ENCODE results near the gene RTF1. TPM values are rescaled to one million over a fixed set of nuclear protein-coding genes. Genes with fewer than 3 reads are reported as not detected.

The RTF1 gene
- total RNA-seq, 1 experiment from 2014 or later, result 49.5 TPM

- Histone ChIP-seq H3K9ac (ENCODE audit: extremely low read depth, insufficient read length, low read length) (no peak overlapping the region), H3K23me2 (ENCODE audit: insufficient read length, low read depth, low read length, poor library complexity, severe bottlenecking) (peaks cover under 1% of the 10 kb centered on the region), H3K27ac (ENCODE audit: insufficient read length, low read depth, low read length) (no peak overlapping the region), H3K79me1 (ENCODE audit: insufficient read depth, low read depth, low read length, poor library complexity, severe bottlenecking) (no peaks in the 10 kb centered on the region), H4K20me1 (ENCODE audit: control insufficient read depth, insufficient read depth, insufficient read length) (no peaks in the 10 kb centered on the region), H2AFZ (ENCODE audit: low read length) (no peak overlapping the region), H3K18ac (ENCODE audit: insufficient read length, low read depth, low read length) (no peak overlapping the region), H3K79me2 (ENCODE audit: insufficient read depth, low read length) (no peaks in the 10 kb centered on the region), H3K27me3 (ENCODE audit: insufficient read depth, low read length) (peaks cover 52% of the 10 kb centered on the region), H4K5ac (ENCODE audit: insufficient read length, low read depth, low read length) (no peak overlapping the region), H3K4ac (ENCODE audit: low read depth, low read length) (no peak overlapping the region), H2BK5ac (ENCODE audit: insufficient read length, low read length) (no peak overlapping the region), H3T11ph (ENCODE audit: low read length) (no peak overlapping the region), H3K56ac (ENCODE audit: insufficient read length, low read depth, low read length) (no peak overlapping the region), H4K8ac (replicated peaks; ENCODE audit: insufficient read length, low read depth, low read length) (no peak overlapping the region), H3K4me2 (ENCODE audit: insufficient read depth, insufficient read length, low read length) (no peak overlapping the region), H2BK15ac (ENCODE audit: low read depth, low read length) (no peak overlapping the region), H3K23ac (ENCODE audit: insufficient read length, low read depth, low read length) (no peak overlapping the region), H2AK5ac (ENCODE audit: insufficient read length, low read length) (no peak overlapping the region), H2BK20ac (ENCODE audit: low read depth, low read length, poor library complexity, severe bottlenecking) (no peak overlapping the region), H2BK120ac (ENCODE audit: low read depth, low read length, poor library complexity, severe bottlenecking) (no peak overlapping the region), H2BK12ac (ENCODE audit: insufficient read length, low read depth, low read length) (no peak overlapping the region), H3K4me1 (ENCODE audit: insufficient read depth, low read length) (no peaks in the 10 kb centered on the region), H4K91ac (ENCODE audit: insufficient read length, low read depth, low read length) (no peak overlapping the region), H3K14ac (ENCODE audit: insufficient read depth, low read length) (no peak overlapping the region; the same call in 1 of the 2 replicates), H3K9me3 (ENCODE audit: control insufficient read depth, low read depth, low read length) (no peaks in the 10 kb centered on the region)
- Mint-ChIP-seq H3K9me3 (no peaks in the 10 kb centered on the region; a peak in 2 of 5 replicates), H3K4me1 (peaks cover 12 to 21% of the 10 kb centered on the region in 2 experiments), H3K27ac (no peak overlapping the region), H3K4me3 (no peak overlapping the region), H3K36me3 (ENCODE audit: insufficient read depth in 1 of 3, low read depth in 3 of 3) (no peaks in the 10 kb centered on the region; a peak in 1 of 7 replicates), H3K27me3 (ENCODE audit: low read depth) (peaks cover 98% of the 10 kb centered on the region)
- DNase-seq, result no peak
- TF ChIP-seq CTCF (conservative IDR thresholded peaks at IDR 0.05), result no peak
- WGBS (ENCODE audit: extremely low coverage, insufficient read length, low lambda C conversion rate), result no CpG with 5 or more reads among the region's 7 CpGs
Measured at GRCh38 chr15:41507820-41508290, 91.0 kb downstream of the RTF1 start.
